Left cardiac atrium (tissue), 4 donors: ENCODE measurements around the gene NANS. TPM values are rescaled to one million over a fixed set of nuclear protein-coding genes. Genes with fewer than 3 reads are reported as not detected.

Source experiments
- ATAC-seq, 2 donors: fragments of 200-7000 bp; cut with Tn5 transposase; one replicate each; pipeline ENCODE4 v1.9.1; 2020; ENCODE audit warnings: mild to moderate bottlenecking in 2 of 2, moderate library complexity in 2 of 2
- DNase-seq: peaks from one replicate; pipeline ENCODE4 v3.0.0-alpha.2; 2020
- intact Hi-C, 2 donors: fragments of 100-400 bp; cut with DNase I; formaldehyde crosslinking; loops; one replicate each; pipeline versions ENCODE4 v1.14.1 to v1.15.1; 2022 to 2023
- total RNA-seq, 2 donors: library from RNA; stranded (reverse); fragmentation: NEBNext Ultra II Directional; extraction: Animal tissue kit (Norgen Biotek cat#: 25700); gene quantifications; one replicate each; pipeline ENCODE4 v1.2.1, GENCODE V29; 2021
- donor health status: DM: no; HTN: yes; CAD: no.
- donor health status: DM: no; HTN: yes; CAD: no; lungs with severe emphysema.
- donor health status: DM: yes; HTN: yes; CAD: no.
- donor health status: Dilated cardiomyopathy.

The NANS gene
- total RNA-seq, 2 donors from 2014 or later, result 31.0 to 41.5 TPM

- intact Hi-C loops, result loop anchor here (2.0 to 10.0 kb wide), 3 partner anchors 50 to 113 kb away; partner anchors contain the start of genes ANP32B (in 1 of the 2) and TRMO (in 1 of the 2)
- peak; percentile 89 for DNase-seq
- ATAC-seq, result peak; percentile 80 to 89
Observed at GRCh38 chr9:98034593-98035546, 21.7 kb upstream of the NANS start.

DNA sequence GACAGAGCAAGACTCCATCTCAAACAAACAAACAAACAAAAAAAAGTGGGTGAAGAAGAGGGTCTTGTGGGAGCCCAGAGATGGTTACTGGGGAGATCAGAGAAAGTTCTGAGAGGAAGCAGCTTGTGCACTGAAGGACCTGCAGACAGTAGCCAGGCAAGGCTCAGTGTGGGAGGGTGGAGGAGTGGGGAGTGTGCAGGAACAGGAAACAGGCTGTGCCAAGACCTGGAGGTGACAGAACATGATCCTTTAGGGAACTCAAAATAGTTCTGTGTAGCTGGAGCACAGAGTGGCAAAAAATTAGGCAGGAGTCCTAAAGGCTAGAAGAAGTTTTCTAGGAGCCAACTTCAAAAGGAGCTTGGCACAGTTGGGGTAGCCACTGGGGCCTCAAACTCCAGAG is 19.2 kb upstream of the NANS start:
- peak; percentile 86 to 88 for ATAC-seq
- DNase-seq, result peak; percentile 61
- intact Hi-C loops, result loop anchor here (5.0 to 10.0 kb wide), 2 partner anchors 53 to 115 kb away; partner anchors contain the start of genes ANP32B (in 1 of the 2) and TRMO (in 1 of the 2)

GRCh38 chr9:98038958-98039357 is 17.6 kb upstream of the NANS start:
- intact Hi-C loops, result loop anchor here (5.0 to 10.0 kb wide), 2 partner anchors 54 to 117 kb away; partner anchors contain the start of genes ANP32B (in 1 of the 2) and TRMO (in 1 of the 2)
- no peak for DNase-seq
- no peak for ATAC-seq

DNA sequence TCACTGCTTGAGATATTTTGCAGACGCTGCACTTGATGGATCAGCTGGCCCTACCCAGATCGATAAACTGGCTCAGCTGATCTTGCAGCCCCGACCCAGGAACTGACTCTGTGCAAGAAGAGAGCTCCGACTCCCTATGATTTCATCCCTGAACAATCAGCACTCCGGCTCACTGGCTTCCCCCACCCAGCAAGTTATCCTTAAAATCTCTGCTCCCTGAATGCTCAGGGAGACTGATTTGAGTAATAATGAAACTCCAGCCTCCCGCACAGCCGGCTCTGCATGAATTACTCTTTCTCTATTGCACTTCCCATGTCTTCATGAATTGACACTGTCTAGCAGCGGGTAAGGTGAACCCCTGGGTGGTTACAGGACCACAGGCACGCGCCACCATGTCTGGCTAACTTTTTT is 16.9 kb upstream of the NANS start:
- intact Hi-C loops, result loop anchor here (5.0 to 10.0 kb wide), 2 partner anchors 55 to 117 kb away; partner anchors contain the start of genes ANP32B (in 1 of the 2) and TRMO (in 1 of the 2)
- DNase-seq (no peak), ATAC-seq (no peak)

- intact Hi-C loops, result no loop called here
- ATAC-seq (no peak), DNase-seq (no peak)
Observed at GRCh38 chr9:98040212-98040611, 16.3 kb upstream of the NANS start.

DNA sequence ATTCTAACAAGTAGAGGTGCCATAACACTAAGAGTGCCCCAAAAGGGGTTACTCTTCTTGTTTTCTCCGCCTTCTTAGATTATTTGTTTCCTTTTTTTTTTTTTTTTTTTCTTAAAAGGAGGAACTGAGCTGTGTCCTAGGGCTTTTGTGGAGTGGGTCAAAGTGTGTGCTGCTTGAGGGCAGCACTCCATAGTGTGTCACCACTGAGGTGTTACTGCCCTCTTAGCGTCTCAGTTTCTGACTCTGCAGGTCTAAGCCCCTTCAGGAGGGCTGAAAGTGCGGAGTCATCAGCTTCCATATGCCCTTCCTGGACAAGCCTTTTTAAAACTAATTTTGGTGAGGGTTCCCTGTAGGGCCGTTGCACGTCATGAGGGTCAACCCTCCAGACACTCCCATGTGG is 12.6 kb upstream of the NANS start:
- DNase-seq (no peak), ATAC-seq (no peak)
- intact Hi-C loops, result no loop called here

GRCh38 chr9:98045234-98046179 is 11.0 kb upstream of the NANS start:
- intact Hi-C loops, result no loop called here
- DNase-seq, result no peak
- peak in 1 of 2 donors; percentile 41 for ATAC-seq

DNA sequence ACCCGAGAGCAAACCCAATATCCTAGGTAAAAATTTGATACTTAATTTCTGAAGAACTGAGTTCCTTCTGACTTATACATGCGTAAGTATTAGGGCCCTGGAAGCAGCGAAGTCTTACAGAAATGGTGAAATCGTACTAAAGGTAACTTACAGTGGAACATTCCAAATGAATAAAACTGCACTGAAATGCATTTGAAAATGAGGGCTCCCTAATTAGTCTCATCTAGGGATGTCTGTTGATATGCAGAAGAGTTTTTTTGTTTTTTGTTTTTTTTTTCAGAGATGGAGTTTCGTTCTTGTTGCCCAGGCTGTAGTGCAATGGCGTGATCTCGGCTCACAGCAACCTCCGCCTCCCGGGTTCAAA is 10.4 kb upstream of the NANS start:
- DNase-seq (no peak), ATAC-seq (no peak)
- intact Hi-C loops, result no loop called here

- intact Hi-C loops, result no loop called here
- DNase-seq (no peak), ATAC-seq (no peak)
Observed at GRCh38 chr9:98047002-98047401, 9.5 kb upstream of the NANS start.

DNA sequence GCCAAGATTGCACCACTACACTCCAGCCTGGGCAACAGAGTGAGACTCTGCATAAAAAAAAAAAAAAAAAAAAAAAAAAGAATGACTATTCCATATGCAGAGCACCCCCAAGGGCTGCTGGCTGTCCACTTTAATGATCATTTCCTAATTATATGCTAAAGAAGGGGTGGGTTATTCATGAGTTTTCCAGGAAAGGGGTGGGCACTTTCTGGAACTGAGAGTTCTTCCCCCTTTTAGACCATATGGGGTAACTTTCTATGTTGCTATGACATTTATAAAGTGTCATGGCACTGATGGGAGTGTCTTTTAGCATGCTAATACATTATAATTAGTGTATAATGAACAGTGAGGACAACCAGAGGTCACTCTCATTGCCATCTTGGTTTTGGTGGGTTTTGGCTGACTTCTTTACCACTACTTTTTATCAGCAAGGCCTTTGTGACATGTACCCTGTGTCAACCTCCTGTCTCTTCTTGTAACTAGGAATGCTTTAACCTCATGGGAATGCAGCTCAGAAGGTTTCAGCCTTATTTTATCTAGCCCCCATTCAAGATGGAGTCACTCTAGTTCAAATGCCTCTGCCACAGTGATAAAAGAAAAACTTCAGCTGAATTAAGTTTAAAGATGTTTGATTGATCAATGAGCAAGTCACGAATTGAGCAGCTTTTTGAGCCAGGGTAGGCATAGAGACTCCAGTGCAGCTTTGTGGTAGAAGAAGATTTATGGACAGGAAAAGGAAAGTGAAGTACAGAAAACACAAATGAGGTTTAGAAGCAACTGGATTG is 7.1 kb upstream of the NANS start:
- ATAC-seq (no peak), DNase-seq (no peak)
- intact Hi-C loops, result no loop called here

DNA sequence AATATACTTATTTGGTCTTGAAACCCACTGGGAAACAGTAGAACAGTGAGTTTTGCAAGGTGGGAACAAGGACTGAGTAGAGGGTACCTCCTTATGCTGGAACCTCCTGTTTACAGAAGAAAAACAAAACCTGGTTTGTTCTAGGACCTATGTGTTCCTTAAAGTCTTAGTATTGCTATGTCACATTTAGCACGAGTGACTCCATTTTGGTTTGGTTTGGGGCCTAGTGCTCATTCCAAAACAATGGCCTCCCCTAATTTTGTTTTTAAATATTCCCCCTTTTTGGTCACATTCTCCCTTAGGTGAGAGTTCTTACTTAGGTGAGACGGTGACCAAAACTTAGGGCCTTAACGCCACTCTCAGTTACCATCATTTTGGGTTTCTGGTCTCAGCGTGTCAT is 6.2 kb upstream of the NANS start:
- DNase-seq, result no peak
- intact Hi-C loops, result no loop called here
- ATAC-seq, result no peak

- intact Hi-C loops, result no loop called here
- no peak for DNase-seq
- ATAC-seq, result no peak
Observed at GRCh38 chr9:98054376-98054951, 2.1 kb upstream of the NANS start.

DNA sequence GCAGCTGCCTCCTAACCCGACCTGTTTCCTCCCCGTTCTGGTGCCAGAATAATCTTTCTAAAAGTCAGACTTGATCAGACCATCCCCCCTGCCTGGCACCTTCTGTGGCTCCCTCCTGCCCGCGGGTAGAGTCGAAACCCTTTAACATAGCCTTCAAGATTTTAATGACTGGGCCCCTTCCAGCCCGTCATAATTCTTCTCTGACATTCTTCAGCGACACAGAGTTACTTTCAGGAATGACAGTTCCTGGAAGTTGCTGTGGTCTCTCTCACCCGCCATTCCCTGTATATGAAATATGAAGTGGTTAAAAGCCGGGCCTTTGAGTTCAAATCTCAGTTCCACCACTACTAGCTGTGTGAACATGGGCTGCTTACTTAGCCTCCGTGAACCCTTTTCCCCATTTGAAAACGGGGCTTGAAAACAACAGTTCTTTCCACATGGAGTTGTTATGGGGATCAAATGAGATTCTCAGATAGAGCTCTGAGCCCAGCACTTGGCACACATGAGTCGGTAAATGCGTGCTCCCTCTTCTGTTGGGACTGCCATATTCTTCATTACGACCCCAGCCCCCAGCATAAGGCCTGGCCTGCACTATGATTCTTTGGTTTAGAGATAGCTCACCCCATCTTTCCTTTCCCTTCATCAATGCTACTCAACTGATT is 737 bp downstream of the NANS start:
- ATAC-seq (peak in 1 of 2 donors; percentile 0), DNase-seq (no peak)
- intact Hi-C loops, result no loop called here

- ATAC-seq (no peak), DNase-seq (no peak)
- intact Hi-C loops, result no loop called here
Observed at GRCh38 chr9:98062161-98062560, 5.6 kb downstream of the NANS start.

DNA sequence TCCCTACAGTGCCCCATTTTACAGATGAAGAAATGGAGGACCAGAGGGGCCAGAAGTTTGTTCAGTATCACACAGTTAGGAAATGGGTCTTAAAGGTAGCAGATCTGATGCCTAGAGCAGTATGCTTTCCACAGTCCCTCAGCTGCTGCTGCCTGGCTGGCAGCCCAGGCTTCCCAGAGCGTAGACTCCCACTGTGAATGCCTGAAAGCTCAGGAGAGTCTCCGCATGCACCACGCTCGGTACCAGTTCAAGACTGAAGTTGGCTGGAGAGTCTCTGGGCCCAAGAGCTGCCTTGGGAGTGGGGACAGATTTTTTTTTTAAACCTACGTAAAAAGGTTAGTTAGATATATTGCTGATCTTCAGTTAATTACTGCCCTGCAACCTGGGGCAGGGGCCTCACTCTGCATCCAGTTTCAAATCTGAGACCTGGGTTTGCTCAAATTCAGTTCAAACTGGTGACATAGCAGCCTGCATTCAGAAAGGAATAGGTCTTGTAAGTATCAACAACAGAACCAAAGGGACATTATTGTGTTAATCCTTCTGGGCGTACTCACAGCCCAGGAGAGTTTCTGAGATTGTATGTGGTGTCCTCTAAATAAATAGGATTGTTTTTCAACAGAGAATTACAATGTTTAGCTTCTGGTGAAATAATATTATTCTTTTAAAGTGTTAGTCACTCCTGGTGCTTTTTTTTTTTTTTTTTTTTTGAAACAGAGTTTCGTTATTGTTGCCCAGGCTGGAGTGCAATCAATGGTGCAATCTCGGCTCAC is 8.3 kb downstream of the NANS start:
- intact Hi-C loops, result no loop called here
- DNase-seq (no peak), ATAC-seq (no peak)

- no peak for ATAC-seq
- intact Hi-C loops, result no loop called here
Observed at GRCh38 chr9:98066235-98066634, 9.7 kb downstream of the NANS start.

GRCh38 chr9:98067184-98067583 is 10.7 kb downstream of the NANS start:
- no peak for DNase-seq
- intact Hi-C loops, result no loop called here
- ATAC-seq, result no peak

More at GRCh38 chr9:98066235-98066634, 9.7 kb downstream of the NANS start:
- DNase-seq, result no peak
